ENCODE data around the gene TAF4.

GRCh38 chr20:62104791-62105345, 39.2 kb upstream of the TAF4 start:
- no peak for TF ChIP-seq CTCF (conservative IDR thresholded peaks at IDR 0.05)
- TF ChIP-seq ZFX (IDR thresholded peaks at IDR 0.05), result no peak

Measured in C4-2B (cell line).